HepG2 (cell line): Measurements from ENCODE around the gene SRPRA. TPM values are rescaled to one million over a fixed set of nuclear protein-coding genes. Genes with fewer than 3 reads are reported as not detected.

Experiments
- DMTF1 ChIP-seq: sonication (generic); formaldehyde crosslinking; IDR thresholded peaks from 2 replicates; pipeline ENCODE4 v1.4.0; 2020; ENCODE audit warnings: mild to moderate bottlenecking, missing genetic modification reagents
- GTF3A ChIP-seq: sonication (generic); formaldehyde crosslinking; conservative IDR thresholded peaks from 2 replicates; pipeline ENCODE4 v1.4.0; 2020; ENCODE audit warnings: mild to moderate bottlenecking, missing genetic modification reagents
- KDM4B ChIP-seq: sonication (generic); formaldehyde crosslinking; IDR thresholded peaks from 2 replicates; pipeline ENCODE4 v1.4.0; 2020; ENCODE audit warnings: missing genetic modification reagents
- NFYC ChIP-seq: IDR thresholded peaks from 2 replicates; pipeline ENCODE4 v1.6.1; 2016; ENCODE audit warnings: missing genetic modification reagents, missing compliant biosample characterization
- NR1H2 ChIP-seq: sonication (generic); formaldehyde crosslinking; IDR thresholded peaks from 2 replicates; pipeline ENCODE4 v1.8.1; 2022; ENCODE audit warnings: low read depth, missing genetic modification reagents, borderline replicate concordance
- PRDM10 ChIP-seq: sonication (generic); formaldehyde crosslinking; IDR thresholded peaks from 2 replicates; pipeline ENCODE4 v1.4.0; 2020; ENCODE audit warnings: low read depth, missing genetic modification reagents
- UBTF ChIP-seq: sonication (generic); formaldehyde crosslinking; IDR thresholded peaks from 2 replicates; pipeline ENCODE4 v1.4.0; 2020; ENCODE audit warnings: mild to moderate bottlenecking, missing genetic modification reagents
- ZFX ChIP-seq: sonication (generic); formaldehyde crosslinking; IDR thresholded peaks from 2 replicates; pipeline ENCODE4 v1.4.0; 2020; ENCODE audit warnings: mild to moderate bottlenecking, low read depth, missing genetic modification reagents, moderate library complexity
- ZHX2 ChIP-seq, 2 experiments: sonication (generic) in 1 of 2; formaldehyde crosslinking in 1 of 2; IDR thresholded peaks; 2 replicates each; pipeline versions ENCODE4 v1.6.1 to v1.9.0; 2014 to 2022; ENCODE audit warnings: antibody characterized with exemption in 1 of 2, borderline replicate concordance in 1 of 2, inconsistent platforms in 1 of 2, low read depth in 1 of 2, missing genetic modification reagents in 1 of 2
- ZNF101 ChIP-seq: sonication (generic); formaldehyde crosslinking; IDR thresholded peaks from 2 replicates; pipeline ENCODE4 v1.4.0; 2020; ENCODE audit warnings: mild to moderate bottlenecking, low read depth, missing genetic modification reagents, borderline replicate concordance
- ZNF580 ChIP-seq: IDR thresholded peaks from 2 replicates; pipeline ENCODE4 v1.6.1; 2016; ENCODE audit warnings: low read depth, borderline replicate concordance
- polyA plus RNA-seq, 8 experiments: library from polyadenylated mRNA; depleted of rRNA in 3 of 8; stranded (reverse) in 7 of 8; unstranded in 1 of 8; fragments of >200 nt; fragmentation: Illumina TruSeq in 4 of 8; extraction: Trizol in 4 of 8; gene quantifications; 2 replicates each; pipeline versions ENCODE4 v1.2.1 to v1.2.3, GENCODE V29; 2011 to 2016; ENCODE audit warnings: low read depth in 4 of 8, missing spikeins in 1 of 8, mixed read lengths in 1 of 8; ENCODE audit not compliant: insufficient read depth in 1 of 8
- total RNA-seq, 5 experiments: library from RNA; depleted of rRNA; stranded (reverse); fragments of >200 nt; fragmentation: Illumina TruSeq; extraction: Trizol; gene quantifications; 2 replicates each; pipeline ENCODE4 v1.2.3, GENCODE V29; 2016; ENCODE audit warnings: low read depth in 1 of 5

The SRPRA gene
- total and polyA plus RNA-seq, 2 of the 13 experiments (the other 11 are each of a cell fraction or from before 2014, with no cell fraction given), result 27.7 to 64.6 TPM

- TF ChIP-seq ZHX2 (IDR thresholded peaks at IDR 0.05; ENCODE audit: low read depth) (peak; percentile 93), ZHX2 (CRISPR knock-in tag; IDR thresholded peaks at IDR 0.05; ENCODE audit: borderline replicate concordance) (no peak), UBTF (CRISPR knock-in tag) (peak; percentile 77), NFYC (peak; percentile 96), ZNF580 (no peak), DMTF1 (CRISPR knock-in tag) (no peak), GTF3A (no peak), NR1H2 (CRISPR knock-in tag) (no peak), PRDM10 (peak; percentile 56; the same call in 1 of the 2 replicates), ZFX (peak; percentile 85), KDM4B (CRISPR knock-in tag) (no peak; the same call in 1 of the 2 replicates), ZNF101 (peak; percentile 27; the same call in 1 of the 2 replicates)
Observed at GRCh38 chr11:126268708-126269579, at the start of gene SRPRA, which contains the start of gene FOXRED1 (continued).
